ENCODE data around the gene MPC1.

GRCh38 chr6:166333172-166333995, 49.4 kb downstream of the MPC1 start:
- TF ChIP-seq POLR2A (IDR thresholded peaks at IDR 0.05): no peak
- TF ChIP-seq, protein P1, sequence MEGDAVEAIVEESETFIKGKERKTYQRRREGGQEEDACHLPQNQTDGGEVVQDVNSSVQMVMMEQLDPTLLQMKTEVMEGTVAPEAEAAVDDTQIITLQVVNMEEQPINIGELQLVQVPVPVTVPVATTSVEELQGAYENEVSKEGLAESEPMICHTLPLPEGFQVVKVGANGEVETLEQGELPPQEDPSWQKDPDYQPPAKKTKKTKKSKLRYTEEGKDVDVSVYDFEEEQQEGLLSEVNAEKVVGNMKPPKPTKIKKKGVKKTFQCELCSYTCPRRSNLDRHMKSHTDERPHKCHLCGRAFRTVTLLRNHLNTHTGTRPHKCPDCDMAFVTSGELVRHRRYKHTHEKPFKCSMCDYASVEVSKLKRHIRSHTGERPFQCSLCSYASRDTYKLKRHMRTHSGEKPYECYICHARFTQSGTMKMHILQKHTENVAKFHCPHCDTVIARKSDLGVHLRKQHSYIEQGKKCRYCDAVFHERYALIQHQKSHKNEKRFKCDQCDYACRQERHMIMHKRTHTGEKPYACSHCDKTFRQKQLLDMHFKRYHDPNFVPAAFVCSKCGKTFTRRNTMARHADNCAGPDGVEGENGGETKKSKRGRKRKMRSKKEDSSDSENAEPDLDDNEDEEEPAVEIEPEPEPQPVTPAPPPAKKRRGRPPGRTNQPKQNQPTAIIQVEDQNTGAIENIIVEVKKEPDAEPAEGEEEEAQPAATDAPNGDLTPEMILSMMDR (IDR thresholded peaks at IDR 0.05): no peak

Data from right lobe of liver (tissue), 4 donors.